Measurements from ENCODE around the gene MAP1B.

MAP1B gene

DNA sequence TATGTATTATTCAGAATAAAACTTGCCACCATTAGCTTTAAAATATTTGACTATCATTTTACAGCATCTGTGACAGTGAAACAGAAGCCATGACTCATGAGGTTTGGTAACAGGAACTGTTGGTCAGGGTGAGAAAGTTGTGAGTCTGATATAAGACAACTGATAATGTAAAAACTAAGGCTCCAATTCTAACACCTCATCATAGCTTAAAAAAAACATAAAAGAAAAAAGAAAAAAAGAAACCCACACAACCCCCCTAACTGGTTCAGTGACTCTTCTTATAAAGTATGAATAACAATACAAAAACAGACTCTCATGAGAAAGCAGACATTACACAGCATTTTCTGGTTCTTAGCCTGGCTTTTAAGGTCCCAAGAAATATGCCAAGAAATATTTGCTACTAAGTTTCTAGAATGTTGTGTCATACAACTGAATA is 127.0 kb downstream of the MAP1B start:
- no peak overlapping the region for H3K4me3 ChIP-seq (ENCODE audit: low read length)
- H3K27me3 ChIP-seq (ENCODE audit: control insufficient read depth, insufficient read depth, low read length): no peaks in the 10 kb centered on the region
- H3K9ac ChIP-seq (ENCODE audit: low read depth, low read length): peak overlapping the region; percentile 27
- peaks cover 36% of the 10 kb centered on the region for H3K4me1 ChIP-seq (ENCODE audit: control insufficient read depth, insufficient read depth, low read length)
- H3K4me2 ChIP-seq (ENCODE audit: low read length): peak overlapping the region; percentile 11
- H3K9me3 ChIP-seq (replicated peaks; ENCODE audit: low read length): no peaks in the 10 kb centered on the region
- H3K36me3 ChIP-seq (ENCODE audit: insufficient read depth, low read length): peaks cover 8% of the 10 kb centered on the region

DNA sequence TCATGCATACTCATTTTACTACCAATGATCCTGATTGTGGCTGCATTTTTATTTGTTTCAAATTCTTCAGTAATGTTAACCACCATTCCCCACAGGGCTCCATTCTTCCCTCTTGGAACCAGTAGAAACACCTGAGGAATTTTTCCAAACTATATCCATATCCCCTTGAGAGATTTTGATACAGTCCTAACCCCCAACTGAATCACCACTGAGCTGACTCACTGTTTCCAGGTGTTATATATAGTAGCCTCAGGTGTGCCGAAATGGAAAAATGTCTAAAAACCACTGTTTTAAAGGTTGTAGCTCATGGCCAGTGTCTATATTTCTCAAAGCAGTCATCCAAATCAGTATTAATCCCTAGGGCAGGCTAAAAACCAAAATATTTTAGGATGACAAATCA is 127.6 kb downstream of the MAP1B start:
- Histone ChIP-seq H3K4me2 (ENCODE audit: low read length) (peak overlapping the region; percentile 11), H3K27me3 (ENCODE audit: control insufficient read depth, insufficient read depth, low read length) (no peaks in the 10 kb centered on the region), H3K9ac (ENCODE audit: low read depth, low read length) (peak overlapping the region; percentile 26), H3K4me1 (ENCODE audit: control insufficient read depth, insufficient read depth, low read length) (peaks cover 36% of the 10 kb centered on the region), H3K36me3 (ENCODE audit: insufficient read depth, low read length) (peaks cover 8% of the 10 kb centered on the region), H3K9me3 (replicated peaks; ENCODE audit: low read length) (no peaks in the 10 kb centered on the region), H3K4me3 (ENCODE audit: low read length) (no peak overlapping the region)

DNA sequence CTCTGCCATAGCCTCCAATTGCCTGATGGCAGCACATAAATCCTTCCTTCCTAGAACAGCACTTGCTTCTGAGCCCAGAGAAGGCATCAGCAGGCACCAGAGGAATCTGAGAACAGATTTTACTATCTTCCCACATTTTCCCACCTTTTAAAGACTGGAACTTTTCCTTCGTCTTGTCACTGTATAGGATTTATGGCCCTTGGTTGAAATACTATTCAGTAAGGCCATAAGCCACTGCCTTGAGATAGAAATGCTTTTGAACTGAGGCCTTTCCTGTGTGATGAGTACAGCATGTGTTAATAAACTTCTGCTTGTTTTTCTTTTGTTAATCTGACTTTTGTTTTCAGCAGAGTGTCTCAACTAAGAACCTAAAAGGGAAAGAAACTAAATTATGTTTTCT is 128.4 kb downstream of the MAP1B start:
- Histone ChIP-seq H3K27me3 (ENCODE audit: control insufficient read depth, insufficient read depth, low read length) (no peaks in the 10 kb centered on the region), H3K9me3 (replicated peaks; ENCODE audit: low read length) (no peaks in the 10 kb centered on the region), H3K4me2 (ENCODE audit: low read length) (no peak overlapping the region), H3K9ac (ENCODE audit: low read depth, low read length) (no peak overlapping the region), H3K4me1 (ENCODE audit: control insufficient read depth, insufficient read depth, low read length) (peaks cover 36% of the 10 kb centered on the region), H3K4me3 (ENCODE audit: low read length) (no peak overlapping the region), H3K36me3 (ENCODE audit: insufficient read depth, low read length) (peaks cover 8% of the 10 kb centered on the region)

DNA sequence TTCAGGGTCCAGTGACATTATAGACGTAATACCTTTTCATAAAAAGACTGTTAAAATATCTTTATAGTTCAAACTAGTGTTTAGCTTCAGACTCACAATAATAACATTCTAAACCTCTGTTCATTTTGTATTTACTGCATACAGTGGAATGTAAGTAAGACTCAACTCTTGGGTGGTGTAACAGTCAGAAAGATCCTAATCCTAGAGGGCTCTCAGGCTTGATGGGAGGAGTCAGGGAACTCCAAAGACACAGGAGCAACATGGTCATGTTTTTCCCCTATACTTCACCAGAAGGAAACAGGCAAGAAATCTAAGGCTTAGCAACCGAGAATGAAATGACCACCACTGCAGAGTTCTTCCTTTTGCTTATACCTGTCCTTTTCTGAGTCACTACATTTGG is 130.1 kb downstream of the MAP1B start:
- peaks cover 8% of the 10 kb centered on the region for H3K36me3 ChIP-seq (ENCODE audit: insufficient read depth, low read length)
- H3K9me3 ChIP-seq (replicated peaks; ENCODE audit: low read length): no peaks in the 10 kb centered on the region
- no peak overlapping the region for H3K4me2 ChIP-seq (ENCODE audit: low read length)
- H3K4me3 ChIP-seq (ENCODE audit: low read length): no peak overlapping the region
- H3K27me3 ChIP-seq (ENCODE audit: control insufficient read depth, insufficient read depth, low read length): no peaks in the 10 kb centered on the region
- peaks cover 36% of the 10 kb centered on the region for H3K4me1 ChIP-seq (ENCODE audit: control insufficient read depth, insufficient read depth, low read length)
- no peak overlapping the region for H3K9ac ChIP-seq (ENCODE audit: low read depth, low read length)

DNA sequence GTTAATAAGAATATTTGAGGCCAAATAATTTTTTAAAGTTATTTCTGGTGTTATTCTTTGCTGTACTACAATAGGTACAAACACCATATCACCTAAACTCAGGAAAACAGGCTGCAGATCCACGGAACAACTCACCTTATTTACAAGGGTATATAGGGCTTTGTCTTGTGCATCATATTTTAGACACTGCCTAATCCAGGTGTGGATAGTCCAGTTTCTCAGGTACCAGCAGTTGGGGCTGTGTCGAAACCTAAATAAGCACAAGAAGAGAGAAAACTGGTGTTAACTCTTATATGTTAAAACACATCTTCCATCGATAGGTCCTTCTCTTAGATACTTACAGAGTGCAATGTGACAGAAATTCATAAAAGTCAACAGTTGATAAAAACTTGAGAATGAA is 130.6 kb downstream of the MAP1B start:
- Histone ChIP-seq H3K36me3 (ENCODE audit: insufficient read depth, low read length) (peaks cover 8% of the 10 kb centered on the region), H3K4me2 (ENCODE audit: low read length) (no peak overlapping the region), H3K4me3 (ENCODE audit: low read length) (no peak overlapping the region), H3K4me1 (ENCODE audit: control insufficient read depth, insufficient read depth, low read length) (peaks cover 36% of the 10 kb centered on the region), H3K27me3 (ENCODE audit: control insufficient read depth, insufficient read depth, low read length) (no peaks in the 10 kb centered on the region), H3K9ac (ENCODE audit: low read depth, low read length) (no peak overlapping the region), H3K9me3 (replicated peaks; ENCODE audit: low read length) (no peaks in the 10 kb centered on the region)

DNA sequence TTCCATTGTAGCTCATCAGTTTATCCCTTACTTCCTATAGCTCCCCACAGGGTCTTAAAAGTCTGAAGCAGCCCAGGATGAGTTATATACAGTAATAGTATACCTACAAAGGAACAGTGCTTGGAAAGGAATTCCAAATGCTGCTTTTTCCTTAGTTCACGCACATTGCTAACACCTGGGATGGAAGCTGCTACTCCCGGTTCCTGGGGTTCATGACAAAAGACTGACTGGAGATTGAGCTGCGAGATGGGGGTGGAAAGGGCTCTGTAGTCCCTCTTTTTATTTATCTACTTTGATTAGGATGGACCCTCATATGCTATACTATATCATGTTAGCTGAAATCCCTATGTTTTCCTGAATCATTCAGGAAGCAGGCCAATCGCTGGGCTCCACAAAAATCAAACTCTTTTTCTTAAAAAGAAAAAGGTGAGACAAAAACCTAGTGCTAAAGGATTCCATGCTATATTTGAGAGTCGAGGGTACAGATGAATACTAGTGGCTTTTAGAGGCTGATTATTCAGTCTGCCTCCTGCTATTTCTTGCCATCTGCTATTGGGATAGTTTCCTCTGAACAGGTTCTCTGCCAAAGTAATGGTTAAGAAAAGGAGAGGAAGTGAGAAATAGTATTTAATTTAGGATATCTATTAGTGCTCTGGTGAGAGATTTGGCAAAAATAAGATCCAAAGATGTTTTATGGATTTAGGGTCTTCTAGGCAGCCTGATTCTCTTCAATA is 131.6 kb downstream of the MAP1B start:
- Histone ChIP-seq H3K4me2 (ENCODE audit: low read length) (no peak overlapping the region), H3K4me1 (ENCODE audit: control insufficient read depth, insufficient read depth, low read length) (peaks cover 32% of the 10 kb centered on the region), H3K36me3 (ENCODE audit: insufficient read depth, low read length) (peaks cover 8% of the 10 kb centered on the region), H3K9ac (ENCODE audit: low read depth, low read length) (no peak overlapping the region), H3K27me3 (ENCODE audit: control insufficient read depth, insufficient read depth, low read length) (no peaks in the 10 kb centered on the region), H3K9me3 (replicated peaks; ENCODE audit: low read length) (no peaks in the 10 kb centered on the region), H3K4me3 (ENCODE audit: low read length) (no peak overlapping the region)

DNA sequence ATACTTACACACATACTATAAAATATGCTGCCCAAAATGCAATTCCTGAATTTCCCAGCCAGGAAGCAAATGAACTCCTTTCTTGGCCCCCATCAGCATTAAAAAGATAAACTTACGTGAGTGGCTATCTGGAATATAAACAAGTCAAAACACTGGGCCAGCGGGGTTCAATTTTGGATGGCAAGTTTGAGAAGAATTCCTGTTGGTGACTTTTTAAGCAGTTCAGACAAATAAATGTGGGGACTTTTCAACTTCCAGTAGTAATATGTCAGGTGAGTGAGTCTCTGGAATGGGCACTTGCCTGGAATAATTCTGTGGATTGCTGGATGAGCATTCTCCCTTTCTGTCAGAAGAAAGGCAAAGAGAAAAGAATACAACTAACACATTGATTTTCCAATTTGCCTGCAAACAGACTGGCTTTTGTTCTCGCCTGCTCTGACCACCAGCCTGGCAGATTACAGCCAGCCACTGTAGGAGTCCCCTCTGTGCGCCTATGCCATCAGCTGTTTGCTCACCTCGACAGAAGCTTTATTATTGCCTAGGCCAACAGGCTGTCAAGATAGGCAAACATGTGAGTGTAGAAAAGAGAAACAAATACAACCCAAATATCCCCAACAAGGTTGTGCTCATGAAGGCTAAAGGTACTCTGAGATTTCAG is 134.2 kb downstream of the MAP1B start:
- Histone ChIP-seq H3K9me3 (replicated peaks; ENCODE audit: low read length) (no peaks in the 10 kb centered on the region), H3K4me1 (ENCODE audit: control insufficient read depth, insufficient read depth, low read length) (peaks cover 26% of the 10 kb centered on the region), H3K36me3 (ENCODE audit: insufficient read depth, low read length) (peaks cover 3% of the 10 kb centered on the region), H3K4me2 (ENCODE audit: low read length) (no peak overlapping the region), H3K27me3 (ENCODE audit: control insufficient read depth, insufficient read depth, low read length) (no peaks in the 10 kb centered on the region), H3K9ac (ENCODE audit: low read depth, low read length) (no peak overlapping the region), H3K4me3 (ENCODE audit: low read length) (no peak overlapping the region)

DNA sequence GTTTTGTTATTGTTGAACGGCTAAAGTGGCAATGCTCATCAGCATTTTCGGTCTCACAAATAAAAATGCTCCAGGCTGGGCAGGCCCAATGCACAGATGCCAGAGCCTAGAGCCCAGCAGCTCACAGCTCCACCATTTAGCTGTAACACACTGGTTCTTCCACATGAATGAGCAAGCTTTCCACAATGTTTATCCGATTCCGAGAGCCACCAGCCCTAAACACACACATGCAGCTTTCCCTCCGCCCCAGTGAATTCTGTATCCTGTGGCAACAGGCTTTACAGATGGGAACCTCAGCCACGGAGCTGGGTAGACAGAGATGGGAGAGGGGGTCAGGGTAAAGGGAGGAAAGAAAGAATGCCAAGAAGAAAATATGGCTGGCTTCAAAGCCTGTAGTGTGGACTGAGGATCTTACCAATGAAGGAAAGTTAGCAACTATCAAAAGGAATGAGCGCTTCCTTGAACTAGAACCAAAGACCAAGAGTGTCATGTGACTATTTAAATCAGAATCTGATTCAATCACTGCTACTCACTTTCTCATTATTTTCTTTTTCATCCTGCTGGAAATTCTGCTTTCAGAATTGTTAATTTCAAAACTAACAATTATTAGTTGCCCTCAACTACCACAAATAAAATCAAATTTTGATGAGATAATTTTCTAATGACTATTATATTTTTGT is 135.7 kb downstream of the MAP1B start:
- Histone ChIP-seq H3K4me1 (ENCODE audit: control insufficient read depth, insufficient read depth, low read length) (peaks cover 40% of the 10 kb centered on the region), H3K4me3 (ENCODE audit: low read length) (no peak overlapping the region)

DNA sequence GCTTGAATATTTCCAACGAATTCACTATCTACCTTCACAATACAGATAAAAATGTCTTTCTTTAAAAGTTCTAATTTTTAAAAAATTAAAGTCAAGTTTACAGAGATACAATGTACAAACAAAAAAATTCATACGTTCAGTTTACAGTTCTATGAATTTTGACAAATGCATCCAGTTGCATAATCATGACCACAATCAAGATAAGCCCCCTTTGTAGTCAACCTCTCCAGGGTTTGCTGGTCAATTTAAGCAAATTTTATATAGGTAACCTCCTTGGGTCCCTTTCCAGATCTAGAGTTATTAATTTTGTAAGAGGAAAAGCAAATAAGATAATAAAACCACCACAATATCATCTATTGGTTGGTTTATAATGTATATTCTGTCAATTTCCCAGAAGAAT is 136.4 kb downstream of the MAP1B start:
- no peak overlapping the region for H3K4me2 ChIP-seq (ENCODE audit: low read length)
- no peaks in the 10 kb centered on the region for H3K36me3 ChIP-seq (ENCODE audit: insufficient read depth, low read length)
- H3K9me3 ChIP-seq (replicated peaks; ENCODE audit: low read length): no peaks in the 10 kb centered on the region
- no peak overlapping the region for H3K4me3 ChIP-seq (ENCODE audit: low read length)
- H3K9ac ChIP-seq (ENCODE audit: low read depth, low read length): no peak overlapping the region
- no peaks in the 10 kb centered on the region for H3K27me3 ChIP-seq (ENCODE audit: control insufficient read depth, insufficient read depth, low read length)
- H3K4me1 ChIP-seq (ENCODE audit: control insufficient read depth, insufficient read depth, low read length): peaks cover 43% of the 10 kb centered on the region

More for the DNA sequence above, 135.7 kb downstream of the MAP1B start:
- H3K9ac ChIP-seq (ENCODE audit: low read depth, low read length): no peak overlapping the region
- H3K27me3 ChIP-seq (ENCODE audit: control insufficient read depth, insufficient read depth, low read length): no peaks in the 10 kb centered on the region
- no peaks in the 10 kb centered on the region for H3K36me3 ChIP-seq (ENCODE audit: insufficient read depth, low read length)
- no peaks in the 10 kb centered on the region for H3K9me3 ChIP-seq (replicated peaks; ENCODE audit: low read length)
- no peak overlapping the region for H3K4me2 ChIP-seq (ENCODE audit: low read length)

DNA sequence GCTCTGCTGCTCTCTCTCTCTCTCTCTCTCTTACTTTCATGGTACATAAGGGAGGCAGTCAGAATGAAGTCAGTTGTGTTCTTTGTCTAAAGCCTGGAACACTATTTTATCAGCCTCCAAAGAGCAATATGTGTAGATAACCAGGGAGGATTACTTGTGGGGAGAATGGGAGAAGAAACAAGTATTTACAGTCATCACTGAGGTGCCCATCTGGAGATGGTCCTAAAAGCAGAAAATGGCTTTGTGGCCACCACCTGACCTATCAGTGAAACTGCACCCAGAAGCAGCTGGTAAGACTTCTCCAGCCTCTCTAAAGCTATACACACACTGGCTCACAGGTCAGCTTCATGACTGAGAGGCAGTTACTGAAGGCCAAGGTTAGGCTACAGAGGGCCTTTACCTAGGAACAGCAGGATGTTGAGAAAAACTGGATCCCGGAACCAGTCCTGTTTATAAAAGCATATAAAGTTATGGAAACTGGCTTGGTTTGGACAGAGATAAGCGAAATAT is 137.6 kb downstream of the MAP1B start:
- H3K4me3 ChIP-seq (ENCODE audit: low read length): no peak overlapping the region
- H3K36me3 ChIP-seq (ENCODE audit: insufficient read depth, low read length): no peaks in the 10 kb centered on the region
- no peak overlapping the region for H3K9ac ChIP-seq (ENCODE audit: low read depth, low read length)
- H3K4me2 ChIP-seq (ENCODE audit: low read length): no peak overlapping the region
- H3K9me3 ChIP-seq (replicated peaks; ENCODE audit: low read length): no peaks in the 10 kb centered on the region
- H3K27me3 ChIP-seq (ENCODE audit: control insufficient read depth, insufficient read depth, low read length): no peaks in the 10 kb centered on the region
- peaks cover 48% of the 10 kb centered on the region for H3K4me1 ChIP-seq (ENCODE audit: control insufficient read depth, insufficient read depth, low read length)

DNA sequence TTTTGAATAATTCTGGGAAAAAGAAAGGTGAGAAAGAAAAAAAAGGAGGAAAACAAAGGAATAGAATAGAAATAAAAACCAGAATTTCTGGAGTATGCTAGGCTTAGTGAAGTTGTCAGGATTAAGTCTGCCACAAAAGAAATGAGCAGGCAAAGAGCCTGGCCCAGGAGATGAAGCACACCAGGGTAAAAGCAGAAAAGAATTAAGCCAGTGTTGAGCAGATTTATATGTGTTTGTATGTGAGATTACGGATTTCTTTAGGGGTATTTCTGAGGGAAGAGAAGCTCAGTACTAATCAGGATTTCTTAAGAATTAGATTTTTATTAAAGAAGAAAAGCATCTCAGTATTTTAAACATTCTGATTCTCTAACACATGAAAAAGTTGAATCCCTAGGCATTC is 138.3 kb downstream of the MAP1B start:
- Histone ChIP-seq H3K27me3 (ENCODE audit: control insufficient read depth, insufficient read depth, low read length) (no peaks in the 10 kb centered on the region), H3K36me3 (ENCODE audit: insufficient read depth, low read length) (no peaks in the 10 kb centered on the region), H3K4me1 (ENCODE audit: control insufficient read depth, insufficient read depth, low read length) (peaks cover 48% of the 10 kb centered on the region), H3K4me3 (ENCODE audit: low read length) (no peak overlapping the region), H3K9me3 (replicated peaks; ENCODE audit: low read length) (no peaks in the 10 kb centered on the region), H3K9ac (ENCODE audit: low read depth, low read length) (no peak overlapping the region), H3K4me2 (ENCODE audit: low read length) (no peak overlapping the region)

All from skeletal muscle satellite cell (primary cell).